Measurements from ENCODE around the gene SHLD1. TPM values are rescaled to one million over a fixed set of nuclear protein-coding genes. Genes with fewer than 3 reads are reported as not detected.
"Not testable (repeated sequence)": the region's sequence is repeated elsewhere in the genome, so short reads cannot be mapped to it uniquely, and the experiment has no call there.

Gene SHLD1
- total RNA-seq, 2 donors from 2014 or later, result 4.6 to 5.3 TPM

DNA sequence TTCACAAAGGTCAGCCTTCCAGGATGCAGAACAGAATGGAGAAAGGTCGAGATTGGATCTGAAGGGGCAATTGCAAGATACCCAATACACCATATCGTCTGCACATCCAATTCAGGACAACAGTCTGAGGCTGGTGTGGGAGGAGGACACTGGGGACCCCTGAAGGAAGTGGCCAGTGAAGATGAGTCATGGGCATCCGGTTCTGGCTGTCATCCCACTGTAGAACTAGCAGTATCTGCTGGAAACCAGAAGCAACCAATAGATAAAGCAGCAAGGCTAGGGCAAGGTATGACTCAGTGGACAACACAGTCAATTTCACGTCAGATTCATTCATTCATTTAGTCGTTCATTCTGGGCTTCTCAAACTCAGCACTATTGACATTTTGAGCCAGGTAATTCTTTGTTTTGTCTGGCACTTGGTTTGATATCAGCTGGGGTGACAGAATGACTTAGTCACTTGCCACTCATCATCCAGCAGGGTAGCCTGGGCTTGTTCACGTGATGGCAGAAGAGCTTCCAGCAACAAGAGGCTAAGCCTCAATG, 30.3 kb upstream of the SHLD1 start:
- no peak overlapping the region for H3K4me3 ChIP-seq
- TF ChIP-seq, protein P1, sequence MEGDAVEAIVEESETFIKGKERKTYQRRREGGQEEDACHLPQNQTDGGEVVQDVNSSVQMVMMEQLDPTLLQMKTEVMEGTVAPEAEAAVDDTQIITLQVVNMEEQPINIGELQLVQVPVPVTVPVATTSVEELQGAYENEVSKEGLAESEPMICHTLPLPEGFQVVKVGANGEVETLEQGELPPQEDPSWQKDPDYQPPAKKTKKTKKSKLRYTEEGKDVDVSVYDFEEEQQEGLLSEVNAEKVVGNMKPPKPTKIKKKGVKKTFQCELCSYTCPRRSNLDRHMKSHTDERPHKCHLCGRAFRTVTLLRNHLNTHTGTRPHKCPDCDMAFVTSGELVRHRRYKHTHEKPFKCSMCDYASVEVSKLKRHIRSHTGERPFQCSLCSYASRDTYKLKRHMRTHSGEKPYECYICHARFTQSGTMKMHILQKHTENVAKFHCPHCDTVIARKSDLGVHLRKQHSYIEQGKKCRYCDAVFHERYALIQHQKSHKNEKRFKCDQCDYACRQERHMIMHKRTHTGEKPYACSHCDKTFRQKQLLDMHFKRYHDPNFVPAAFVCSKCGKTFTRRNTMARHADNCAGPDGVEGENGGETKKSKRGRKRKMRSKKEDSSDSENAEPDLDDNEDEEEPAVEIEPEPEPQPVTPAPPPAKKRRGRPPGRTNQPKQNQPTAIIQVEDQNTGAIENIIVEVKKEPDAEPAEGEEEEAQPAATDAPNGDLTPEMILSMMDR (IDR thresholded peaks at IDR 0.05), result no peak
- ATAC-seq (ENCODE audit: insufficient number of reproducible peaks, low FRiP score, low read depth) (no peak), DNase-seq (ENCODE audit: low spot score) (no peak)
- no peaks in the 10 kb centered on the region for H3K36me3 ChIP-seq
- no peaks in the 10 kb centered on the region for H3K27me3 ChIP-seq (replicated peaks; ENCODE audit: insufficient read depth)
- H3K9me3 ChIP-seq, result no peaks in the 10 kb centered on the region
- H3K4me1 ChIP-seq (ENCODE audit: control insufficient read depth in 1 of 2, low read depth in 2 of 2), result no peaks in the 10 kb centered on the region
- no peak overlapping the region for H3K27ac ChIP-seq

GRCh38 chr20:5720696-5721095, 29.5 kb upstream of the SHLD1 start:
- TF ChIP-seq, protein P1 (IDR thresholded peaks at IDR 0.05), result no peak
- no peaks in the 10 kb centered on the region for H3K4me1 ChIP-seq (ENCODE audit: control insufficient read depth in 1 of 2, low read depth in 2 of 2)
- no peak overlapping the region for H3K27ac ChIP-seq
- DNase-seq (ENCODE audit: low spot score) (no peak), ATAC-seq (ENCODE audit: insufficient number of reproducible peaks, low FRiP score, low read depth) (no peak)
- no peaks in the 10 kb centered on the region for H3K9me3 ChIP-seq
- no peaks in the 10 kb centered on the region for H3K27me3 ChIP-seq (replicated peaks; ENCODE audit: insufficient read depth)
- no peak overlapping the region for H3K4me3 ChIP-seq
- H3K36me3 ChIP-seq, result no peaks in the 10 kb centered on the region

DNA sequence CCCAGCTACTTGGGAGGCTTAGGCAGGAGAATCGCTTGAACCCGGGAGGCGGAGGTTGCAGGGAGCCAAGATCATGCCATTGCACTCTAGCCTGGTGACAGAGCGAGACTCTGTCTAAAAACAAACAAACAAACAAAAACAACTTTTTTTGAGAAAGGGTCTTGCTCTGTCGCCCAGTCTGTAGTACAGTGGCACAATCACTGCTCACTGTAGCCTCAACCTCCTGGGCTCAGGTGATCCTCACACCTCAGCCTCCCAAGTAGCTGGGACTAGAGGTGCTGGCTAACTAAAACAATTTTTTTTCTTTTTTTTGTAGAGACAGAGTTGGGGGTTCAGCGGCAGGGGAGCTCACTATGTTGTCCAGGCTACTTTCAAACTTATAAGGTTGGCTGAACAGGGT, 28.8 kb upstream of the SHLD1 start:
- not testable (repeated sequence) for H3K4me1 ChIP-seq (ENCODE audit: control insufficient read depth in 1 of 2, low read depth in 2 of 2); ATAC-seq (ENCODE audit: insufficient number of reproducible peaks, low FRiP score, low read depth); H3K9me3 ChIP-seq; H3K27me3 ChIP-seq (replicated peaks; ENCODE audit: insufficient read depth); DNase-seq (ENCODE audit: low spot score); H3K4me3 ChIP-seq; H3K36me3 ChIP-seq; H3K27ac ChIP-seq

GRCh38 chr20:5722927-5723326, 27.3 kb upstream of the SHLD1 start:
- no peak overlapping the region for H3K27ac ChIP-seq
- H3K4me3 ChIP-seq, result no peak overlapping the region
- no peak for ATAC-seq (ENCODE audit: insufficient number of reproducible peaks, low FRiP score, low read depth)
- DNase-seq (ENCODE audit: low spot score), result no peak
- H3K4me1 ChIP-seq (ENCODE audit: control insufficient read depth in 1 of 2, low read depth in 2 of 2), result no peaks in the 10 kb centered on the region
- H3K27me3 ChIP-seq (replicated peaks; ENCODE audit: insufficient read depth), result no peaks in the 10 kb centered on the region
- H3K36me3 ChIP-seq, result no peaks in the 10 kb centered on the region
- no peaks in the 10 kb centered on the region for H3K9me3 ChIP-seq
- TF ChIP-seq, protein P1 (IDR thresholded peaks at IDR 0.05), result no peak

DNA sequence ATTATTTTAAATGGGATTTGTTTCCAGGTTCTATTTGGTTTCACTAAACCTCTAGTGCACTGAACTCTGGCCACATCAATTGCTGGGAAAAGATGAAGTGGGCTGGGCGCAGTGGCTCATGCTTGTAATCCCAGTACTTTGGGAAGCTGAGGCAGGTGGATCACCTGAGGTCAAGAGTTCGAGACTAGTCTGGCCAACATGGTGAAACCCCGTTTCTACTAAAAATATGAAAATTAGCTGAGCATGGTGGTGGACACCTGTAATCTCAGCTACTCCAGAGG, 25.1 kb upstream of the SHLD1 start:
- not testable (repeated sequence) for DNase-seq (ENCODE audit: low spot score); H3K9me3 ChIP-seq; H3K27me3 ChIP-seq (replicated peaks; ENCODE audit: insufficient read depth)

DNA sequence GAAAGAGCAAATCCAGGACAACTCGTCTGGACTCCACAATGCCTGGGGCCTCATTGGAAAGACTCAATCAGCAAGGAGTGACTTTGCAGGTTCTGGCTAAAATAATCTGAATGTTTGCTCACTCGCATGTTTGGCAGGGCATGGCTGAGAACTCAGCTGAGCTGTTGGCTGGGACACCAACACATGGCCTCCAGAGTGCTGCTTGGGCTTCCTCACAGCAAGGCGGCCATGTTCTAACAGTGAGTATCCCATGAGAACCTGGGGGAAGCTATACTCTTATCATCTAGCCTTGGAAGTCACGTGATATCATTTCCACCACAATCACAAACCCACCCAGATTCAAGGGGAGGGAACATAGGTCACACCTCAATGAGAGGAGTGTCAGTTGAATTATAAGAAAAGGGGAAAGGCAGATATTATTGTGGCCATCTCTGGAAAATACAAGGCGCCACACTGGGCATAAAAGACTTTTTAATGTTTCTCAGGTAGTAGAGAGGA, 23.1 kb upstream of the SHLD1 start:
- Histone ChIP-seq H3K27ac (no peak overlapping the region), H3K9me3 (no peaks in the 10 kb centered on the region), H3K27me3 (replicated peaks; ENCODE audit: insufficient read depth) (no peaks in the 10 kb centered on the region), H3K4me1 (ENCODE audit: control insufficient read depth in 1 of 2, low read depth in 2 of 2) (no peaks in the 10 kb centered on the region), H3K36me3 (no peaks in the 10 kb centered on the region), H3K4me3 (no peak overlapping the region)
- ATAC-seq (ENCODE audit: insufficient number of reproducible peaks, low FRiP score, low read depth) (no peak), DNase-seq (ENCODE audit: low spot score) (no peak)
- TF ChIP-seq, protein P1 (IDR thresholded peaks at IDR 0.05), result no peak

More for the DNA sequence above, 25.1 kb upstream of the SHLD1 start:
- H3K4me1 ChIP-seq (ENCODE audit: control insufficient read depth in 1 of 2, low read depth in 2 of 2); H3K4me3 ChIP-seq; ATAC-seq (ENCODE audit: insufficient number of reproducible peaks, low FRiP score, low read depth); H3K36me3 ChIP-seq; H3K27ac ChIP-seq: not testable (repeated sequence)
